Panc1 (cell line): ENCODE results near the gene POU6F1. TPM values are rescaled to one million over a fixed set of nuclear protein-coding genes. Genes with fewer than 3 reads are reported as not detected.

Experiments used
- ATAC-seq: fragments of 200-7000 bp; cut with Tn5 transposase; 2 replicates; pipeline ENCODE4 v1.9.1; 2020; ENCODE audit warnings: mild to moderate bottlenecking, moderate library complexity
- BruUV-seq: library from RNA; stranded (reverse); fragments of 400-500 nt; replicated peaks from 2 replicates; lab custom pipeline; 2021; lab: Mats Ljungman, UMichigan
- CTCF ChIA-PET: fragments of 300-600 bp; sonication (Branson Sonifier 250); formaldehyde crosslinking; loops from one replicate; lab custom pipeline; 2022; ENCODE audit warnings: antibody characterized with exemption; lab: Charles Lee
- POLR2A ChIA-PET: fragments of 300-600 bp; sonication (Branson Sonifier 250); formaldehyde crosslinking; loops from one replicate; lab custom pipeline; 2022; ENCODE audit warnings: antibody characterized with exemption; lab: Charles Lee
- DNase-seq: peaks from one replicate; pipeline ENCODE4 v3.0.0-alpha.2; 2010; ENCODE audit warnings: low read depth, low spot score
- H3K27ac ChIP-seq: 2 replicates; pipeline ENCODE4 v1.5.1; 2011; ENCODE audit warnings: mild to moderate bottlenecking, low read length, inconsistent platforms
- H3K27me3 ChIP-seq: fragments of 200-500 bp; sonication (Bioruptor generic); 2 replicates; pipeline ENCODE4 v1.6.0; 2014; ENCODE audit warnings: low read length, inconsistent platforms; ENCODE audit not compliant: control insufficient read depth, insufficient read depth
- H3K36me3 ChIP-seq: fragments of 200-500 bp; sonication (Bioruptor generic); 2 replicates; pipeline ENCODE4 v1.5.1; 2014; ENCODE audit warnings: inconsistent platforms, mild to moderate bottlenecking, low read length, moderate library complexity; ENCODE audit not compliant: control insufficient read depth, insufficient read depth
- H3K4me1 ChIP-seq: 2 replicates; pipeline ENCODE4 v1.5.1; 2011; ENCODE audit warnings: inconsistent platforms, mild to moderate bottlenecking, low read length, moderate library complexity; ENCODE audit not compliant: control insufficient read depth, insufficient read depth
- H3K4me3 ChIP-seq, 2 experiments: 2 replicates each; pipeline ENCODE4 v1.5.1; 2011 to 2012; ENCODE audit warnings: low read depth in 2 of 2, low read length in 2 of 2, mild to moderate bottlenecking in 2 of 2, inconsistent platforms in 1 of 2, moderate library complexity in 1 of 2
- H3K9me3 ChIP-seq: fragments of 200-500 bp; sonication (Bioruptor generic); 2 replicates; pipeline ENCODE4 v1.5.1; 2014; ENCODE audit warnings: low read depth, mild to moderate bottlenecking, inconsistent platforms, low read length, moderate library complexity; ENCODE audit not compliant: control insufficient read depth, insufficient read depth
- CTCF ChIP-seq: fragments of 450-650 bp; IDR thresholded peaks from 2 replicates; pipeline ENCODE4 v1.5.1; 2017; ENCODE audit warnings: mild to moderate bottlenecking
- POLR2AphosphoS5 ChIP-seq: IDR thresholded peaks from 2 replicates; pipeline ENCODE4 v1.6.1; 2012; ENCODE audit warnings: mild to moderate bottlenecking, low read depth, low read length, moderate library complexity
- SIN3A ChIP-seq: IDR thresholded peaks from 2 replicates; pipeline ENCODE4 v1.6.1; 2012; ENCODE audit warnings: low read depth, mild to moderate bottlenecking, low read length, moderate library complexity, borderline replicate concordance; ENCODE audit not compliant: insufficient read depth
- TCF7L2 ChIP-seq: IDR thresholded peaks from 2 replicates; pipeline ENCODE4 v1.6.1; 2011; ENCODE audit warnings: mild to moderate bottlenecking, low read depth, low read length, inconsistent platforms
- in situ Hi-C: cut with HindIII; loops from 2 replicates; pipeline ENCODE4 v1.10.0; 2016; ENCODE audit warnings: low sequenced_read_pairs, low pct_unique_long_range_greater_than_20kb
- intact Hi-C: fragments of 100-400 bp; cut with micrococcal nuclease; formaldehyde crosslinking; loops from one replicate; pipeline ENCODE4 v1.10.0; 2022; ENCODE audit not compliant: unreplicated experiment
- total RNA-seq: library from RNA; stranded (reverse); gene quantifications from one replicate; pipeline ENCODE4 v1.2.1, GENCODE V29; 2021; ENCODE audit not compliant: unreplicated experiment
- TF ChIP-seq, protein P1 (sequence below), 2 experiments: IDR thresholded peaks; 2 replicates each; pipeline ENCODE4 v1.6.1; 2011 to 2012; ENCODE audit warnings: low read depth in 2 of 2, control low read depth in 1 of 2, low read length in 1 of 2, mild to moderate bottlenecking in 1 of 2, moderate library complexity in 1 of 2; ENCODE audit not compliant: insufficient read depth in 1 of 2

POU6F1 gene
- total RNA-seq, 1 experiment from 2014 or later: 3.1 TPM

DNA sequence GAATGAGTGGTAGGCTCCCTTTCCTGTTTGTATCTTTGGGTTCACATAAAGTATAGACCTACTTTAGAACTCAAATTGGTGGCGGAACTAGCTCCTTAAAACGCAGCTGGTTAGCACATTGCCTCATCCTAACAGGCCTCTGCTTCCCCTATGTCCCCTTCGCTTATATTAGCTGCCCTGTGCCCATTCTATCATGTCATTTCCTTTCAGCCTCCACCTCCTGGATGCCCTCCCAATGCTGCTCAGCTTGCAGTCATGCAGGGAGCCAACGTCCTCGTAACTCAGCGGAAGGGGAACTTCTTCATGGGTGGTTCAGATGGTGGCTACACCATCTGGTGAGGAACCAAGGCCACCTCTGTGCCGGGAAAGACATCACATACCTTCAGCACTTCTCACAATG, 24.3 kb upstream of the POU6F1 start:
- BruUV-seq: no TSS peak
- no peak for TF ChIP-seq TCF7L2
- TF ChIP-seq POLR2AphosphoS5: no peak
- TF ChIP-seq SIN3A: no peak
- TF ChIP-seq, protein P1, sequence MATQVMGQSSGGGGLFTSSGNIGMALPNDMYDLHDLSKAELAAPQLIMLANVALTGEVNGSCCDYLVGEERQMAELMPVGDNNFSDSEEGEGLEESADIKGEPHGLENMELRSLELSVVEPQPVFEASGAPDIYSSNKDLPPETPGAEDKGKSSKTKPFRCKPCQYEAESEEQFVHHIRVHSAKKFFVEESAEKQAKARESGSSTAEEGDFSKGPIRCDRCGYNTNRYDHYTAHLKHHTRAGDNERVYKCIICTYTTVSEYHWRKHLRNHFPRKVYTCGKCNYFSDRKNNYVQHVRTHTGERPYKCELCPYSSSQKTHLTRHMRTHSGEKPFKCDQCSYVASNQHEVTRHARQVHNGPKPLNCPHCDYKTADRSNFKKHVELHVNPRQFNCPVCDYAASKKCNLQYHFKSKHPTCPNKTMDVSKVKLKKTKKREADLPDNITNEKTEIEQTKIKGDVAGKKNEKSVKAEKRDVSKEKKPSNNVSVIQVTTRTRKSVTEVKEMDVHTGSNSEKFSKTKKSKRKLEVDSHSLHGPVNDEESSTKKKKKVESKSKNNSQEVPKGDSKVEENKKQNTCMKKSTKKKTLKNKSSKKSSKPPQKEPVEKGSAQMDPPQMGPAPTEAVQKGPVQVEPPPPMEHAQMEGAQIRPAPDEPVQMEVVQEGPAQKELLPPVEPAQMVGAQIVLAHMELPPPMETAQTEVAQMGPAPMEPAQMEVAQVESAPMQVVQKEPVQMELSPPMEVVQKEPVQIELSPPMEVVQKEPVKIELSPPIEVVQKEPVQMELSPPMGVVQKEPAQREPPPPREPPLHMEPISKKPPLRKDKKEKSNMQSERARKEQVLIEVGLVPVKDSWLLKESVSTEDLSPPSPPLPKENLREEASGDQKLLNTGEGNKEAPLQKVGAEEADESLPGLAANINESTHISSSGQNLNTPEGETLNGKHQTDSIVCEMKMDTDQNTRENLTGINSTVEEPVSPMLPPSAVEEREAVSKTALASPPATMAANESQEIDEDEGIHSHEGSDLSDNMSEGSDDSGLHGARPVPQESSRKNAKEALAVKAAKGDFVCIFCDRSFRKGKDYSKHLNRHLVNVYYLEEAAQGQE (IDR thresholded peaks at IDR 0.05; ENCODE audit: insufficient read depth in 1 of 2, low read depth in 2 of 2, low read length in 1 of 2): no peak
- no peak for TF ChIP-seq CTCF
- Histone ChIP-seq H3K9me3 (no peaks in the 10 kb centered on the region), H3K4me3 (no peak overlapping the region), H3K36me3 (peaks cover 30% of the 10 kb centered on the region), H3K4me1 (peaks cover 14% of the 10 kb centered on the region), H3K27ac (no peak overlapping the region), H3K27me3 (no peaks in the 10 kb centered on the region)
- ChIA-PET POLR2A (no interaction called here), CTCF (no interaction called here)
- DNase-seq: no peak
- intact Hi-C loops (no loop called here), in situ Hi-C loops (no loop called here)
- ATAC-seq: no peak

DNA sequence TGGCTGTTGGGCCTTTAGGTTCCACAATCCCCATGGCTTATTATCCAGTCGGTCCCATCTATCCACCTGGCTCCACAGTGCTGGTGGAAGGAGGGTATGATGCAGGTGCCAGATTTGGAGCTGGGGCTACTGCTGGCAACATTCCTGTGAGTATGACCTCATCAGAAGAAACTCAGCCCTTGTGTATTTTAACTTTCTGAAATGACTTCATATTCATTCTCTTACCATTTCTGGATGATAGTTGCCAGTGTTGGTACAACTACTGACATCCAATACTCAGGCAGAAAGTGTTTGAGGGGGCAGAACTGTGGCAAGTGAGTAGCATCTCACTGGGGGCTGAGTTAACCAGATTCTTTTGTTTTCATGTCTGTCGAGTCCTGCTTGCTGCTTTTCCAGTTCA, 23.1 kb upstream of the POU6F1 start:
- intact Hi-C loops: no loop called here
- Histone ChIP-seq H3K27me3 (no peaks in the 10 kb centered on the region), H3K4me3 (no peak overlapping the region), H3K27ac (no peak overlapping the region), H3K9me3 (no peaks in the 10 kb centered on the region), H3K4me1 (peaks cover 14% of the 10 kb centered on the region), H3K36me3 (peaks cover 30% of the 10 kb centered on the region)
- DNase-seq (no peak), ATAC-seq (no peak)
- in situ Hi-C loops: no loop called here
- ChIA-PET POLR2A (no interaction called here), CTCF (no interaction called here)
- TF ChIP-seq SIN3A (no peak), CTCF (no peak), POLR2AphosphoS5 (no peak), TCF7L2 (no peak)
- TF ChIP-seq, protein P1 (IDR thresholded peaks at IDR 0.05; ENCODE audit: insufficient read depth in 1 of 2, low read depth in 2 of 2, low read length in 1 of 2): no peak
- BruUV-seq: no TSS peak
